ENCODE measurements around the gene PCDHGB2. TPM values are rescaled to one million over a fixed set of nuclear protein-coding genes. Genes with fewer than 3 reads are reported as not detected.

Gene PCDHGB2
- total and polyA plus RNA-seq, 2 experiments from 2014 or later, result 1.2 to 5.8 TPM

GRCh38 chr5:141360685-141361084 lies 891 bp downstream of the PCDHGB2 start (continued):
- no peak for TF ChIP-seq EZH2 (IDR thresholded peaks at IDR 0.05; ENCODE audit: low read depth, unreplicated experiment)
- TF ChIP-seq REST (IDR thresholded peaks at IDR 0.05; ENCODE audit: unreplicated experiment), result no peak

- H3K4me3 Mint-ChIP-seq, result no peak overlapping the region; the same call in 2 of the 3 replicates
- no peaks in the 10 kb centered on the region for H3K9me2 ChIP-seq (ENCODE audit: insufficient read depth)
- H3K4me3 ChIP-seq, result peak overlapping the region; percentile 15
- H3K4me1 Mint-ChIP-seq, result peaks cover 14% of the 10 kb centered on the region
- H3K4me1 ChIP-seq (ENCODE audit: insufficient read depth), result peaks cover 17% of the 10 kb centered on the region; the same call in 1 of the 2 replicates
- no peaks in the 10 kb centered on the region for H3K79me2 ChIP-seq (replicated peaks; ENCODE audit: insufficient read depth)
- no peak for DNase-seq (ENCODE audit: low spot score)
- no peaks in the 10 kb centered on the region for H3K27me3 ChIP-seq (ENCODE audit: insufficient read depth)
- H3F3A ChIP-seq (replicated peaks; ENCODE audit: low read depth), result 0 out of 2 replicates have a peak, but pooled peaks cover 3% of the 10 kb centered on the region
- no peaks in the 10 kb centered on the region for H4K20me1 ChIP-seq (replicated peaks; ENCODE audit: insufficient read depth)
- H3K27ac Mint-ChIP-seq, result peak overlapping the region; percentile 5; the same call in 1 of the 2 replicates
- ATAC-seq, result no peak
- no peak for TF ChIP-seq EZH2phosphoT487 (IDR thresholded peaks at IDR 0.05; ENCODE audit: unreplicated experiment)
- no peak for TF ChIP-seq STAT1 (IDR thresholded peaks at IDR 0.05; ENCODE audit: unreplicated experiment)
- no peak for TF ChIP-seq ZNF462 (CRISPR knock-in tag; IDR thresholded peaks at IDR 0.05)
- TF ChIP-seq NANOG (IDR thresholded peaks at IDR 0.05; ENCODE audit: borderline replicate concordance), result peak; percentile 52; the same call in 1 of the 2 replicates
- TF ChIP-seq REST (IDR thresholded peaks at IDR 0.05; ENCODE audit: unreplicated experiment), result no peak
- TF ChIP-seq POLR2AphosphoS5 (IDR thresholded peaks at IDR 0.05; ENCODE audit: low read depth), result no peak
- H3K36me3 ChIP-seq (ENCODE audit: insufficient read depth), result peaks cover 4% of the 10 kb centered on the region; the same call in 1 of the 2 replicates
- peaks cover 14% of the 10 kb centered on the region for H3K27me3 Mint-ChIP-seq (ENCODE audit: insufficient read depth, low read depth, poor library complexity)
- peak overlapping the region; percentile 42 for H3K4me2 ChIP-seq
- H3K36me3 Mint-ChIP-seq (ENCODE audit: low read depth), result peaks cover 64% of the 10 kb centered on the region
- H2AFZ ChIP-seq, result no peak overlapping the region
- H3K9me3 Mint-ChIP-seq, result peaks cover 71% of the 10 kb centered on the region
- no peak overlapping the region for H3K27ac ChIP-seq (ENCODE audit: low read depth)
These were observed 2.9 kb downstream of the PCDHGB2 start for GRCh38 chr5:141362719-141363118.

All from GM23338 (cell line).